ENCODE measurements around the gene TOR4A. TPM values are rescaled to one million over a fixed set of nuclear protein-coding genes. Genes with fewer than 3 reads are reported as not detected.

TOR4A gene
- total RNA-seq, 1 experiment from 2014 or later, result 37.1 TPM

DNA sequence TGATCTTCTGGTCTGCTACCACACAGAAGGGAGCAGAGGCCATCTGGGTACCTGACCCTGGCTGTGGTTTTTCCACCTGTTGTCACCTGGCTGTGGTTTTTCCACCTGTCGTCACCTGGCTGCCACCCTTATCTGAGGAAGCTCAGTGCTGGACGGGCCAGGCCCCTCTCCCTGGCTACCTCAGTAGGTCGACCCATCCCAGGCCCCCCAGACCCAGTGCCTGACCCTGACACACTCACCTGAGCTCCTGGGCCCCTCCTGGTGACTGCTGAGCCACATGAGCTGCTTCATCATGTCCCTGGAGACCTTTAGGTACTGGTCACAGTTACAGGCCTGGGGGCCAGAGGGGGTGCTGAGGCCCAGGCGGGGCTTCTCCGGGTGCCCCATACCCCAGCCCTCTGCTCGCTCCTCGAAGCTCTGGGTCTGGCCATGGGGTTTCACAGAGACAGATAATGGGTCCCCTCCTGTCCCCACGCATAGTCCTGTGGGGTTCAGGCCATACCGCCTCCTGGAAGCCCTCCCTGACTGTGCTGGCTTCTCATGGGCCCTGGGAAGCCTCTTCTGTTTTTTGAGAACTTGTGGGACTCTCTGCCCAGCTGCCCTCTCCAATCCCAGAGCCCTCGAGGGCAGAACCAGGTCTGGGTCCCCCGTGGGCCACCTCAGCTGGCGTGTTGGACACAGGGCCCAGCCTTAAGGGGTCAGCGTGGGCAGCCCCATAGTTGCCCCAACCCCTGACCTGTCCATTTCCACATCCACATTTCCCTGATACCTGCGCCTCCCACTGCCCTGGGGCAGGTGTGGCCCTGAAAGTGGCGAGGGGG is 32.1 kb downstream of the TOR4A start:
- BruUV-seq (replicated peaks), result no TSS peak
- no peaks in the 10 kb centered on the region for H3K9me3 ChIP-seq (ENCODE audit: control insufficient read depth, insufficient read depth, low read depth, low read length)
- no peaks in the 10 kb centered on the region for H3K36me3 ChIP-seq (ENCODE audit: control insufficient read depth, insufficient read depth, low read length)
- TF ChIP-seq, protein P1, sequence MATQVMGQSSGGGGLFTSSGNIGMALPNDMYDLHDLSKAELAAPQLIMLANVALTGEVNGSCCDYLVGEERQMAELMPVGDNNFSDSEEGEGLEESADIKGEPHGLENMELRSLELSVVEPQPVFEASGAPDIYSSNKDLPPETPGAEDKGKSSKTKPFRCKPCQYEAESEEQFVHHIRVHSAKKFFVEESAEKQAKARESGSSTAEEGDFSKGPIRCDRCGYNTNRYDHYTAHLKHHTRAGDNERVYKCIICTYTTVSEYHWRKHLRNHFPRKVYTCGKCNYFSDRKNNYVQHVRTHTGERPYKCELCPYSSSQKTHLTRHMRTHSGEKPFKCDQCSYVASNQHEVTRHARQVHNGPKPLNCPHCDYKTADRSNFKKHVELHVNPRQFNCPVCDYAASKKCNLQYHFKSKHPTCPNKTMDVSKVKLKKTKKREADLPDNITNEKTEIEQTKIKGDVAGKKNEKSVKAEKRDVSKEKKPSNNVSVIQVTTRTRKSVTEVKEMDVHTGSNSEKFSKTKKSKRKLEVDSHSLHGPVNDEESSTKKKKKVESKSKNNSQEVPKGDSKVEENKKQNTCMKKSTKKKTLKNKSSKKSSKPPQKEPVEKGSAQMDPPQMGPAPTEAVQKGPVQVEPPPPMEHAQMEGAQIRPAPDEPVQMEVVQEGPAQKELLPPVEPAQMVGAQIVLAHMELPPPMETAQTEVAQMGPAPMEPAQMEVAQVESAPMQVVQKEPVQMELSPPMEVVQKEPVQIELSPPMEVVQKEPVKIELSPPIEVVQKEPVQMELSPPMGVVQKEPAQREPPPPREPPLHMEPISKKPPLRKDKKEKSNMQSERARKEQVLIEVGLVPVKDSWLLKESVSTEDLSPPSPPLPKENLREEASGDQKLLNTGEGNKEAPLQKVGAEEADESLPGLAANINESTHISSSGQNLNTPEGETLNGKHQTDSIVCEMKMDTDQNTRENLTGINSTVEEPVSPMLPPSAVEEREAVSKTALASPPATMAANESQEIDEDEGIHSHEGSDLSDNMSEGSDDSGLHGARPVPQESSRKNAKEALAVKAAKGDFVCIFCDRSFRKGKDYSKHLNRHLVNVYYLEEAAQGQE (IDR thresholded peaks at IDR 0.05; ENCODE audit: insufficient read depth in 1 of 2, low read depth in 2 of 2, low read length in 1 of 2), result no peak
- no peak for TF ChIP-seq POLR2AphosphoS5 (IDR thresholded peaks at IDR 0.05; ENCODE audit: low read depth, low read length)
- no peak for TF ChIP-seq SIN3A (IDR thresholded peaks at IDR 0.05; ENCODE audit: borderline replicate concordance, insufficient read depth, low read depth, low read length)
- TF ChIP-seq, protein P2, sequence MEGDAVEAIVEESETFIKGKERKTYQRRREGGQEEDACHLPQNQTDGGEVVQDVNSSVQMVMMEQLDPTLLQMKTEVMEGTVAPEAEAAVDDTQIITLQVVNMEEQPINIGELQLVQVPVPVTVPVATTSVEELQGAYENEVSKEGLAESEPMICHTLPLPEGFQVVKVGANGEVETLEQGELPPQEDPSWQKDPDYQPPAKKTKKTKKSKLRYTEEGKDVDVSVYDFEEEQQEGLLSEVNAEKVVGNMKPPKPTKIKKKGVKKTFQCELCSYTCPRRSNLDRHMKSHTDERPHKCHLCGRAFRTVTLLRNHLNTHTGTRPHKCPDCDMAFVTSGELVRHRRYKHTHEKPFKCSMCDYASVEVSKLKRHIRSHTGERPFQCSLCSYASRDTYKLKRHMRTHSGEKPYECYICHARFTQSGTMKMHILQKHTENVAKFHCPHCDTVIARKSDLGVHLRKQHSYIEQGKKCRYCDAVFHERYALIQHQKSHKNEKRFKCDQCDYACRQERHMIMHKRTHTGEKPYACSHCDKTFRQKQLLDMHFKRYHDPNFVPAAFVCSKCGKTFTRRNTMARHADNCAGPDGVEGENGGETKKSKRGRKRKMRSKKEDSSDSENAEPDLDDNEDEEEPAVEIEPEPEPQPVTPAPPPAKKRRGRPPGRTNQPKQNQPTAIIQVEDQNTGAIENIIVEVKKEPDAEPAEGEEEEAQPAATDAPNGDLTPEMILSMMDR (IDR thresholded peaks at IDR 0.05), result no peak
- no peak for TF ChIP-seq TCF7L2 (IDR thresholded peaks at IDR 0.05; ENCODE audit: low read depth, low read length)
- H3K4me3 ChIP-seq (ENCODE audit: low read depth in 2 of 2, low read length in 2 of 2), result no peak overlapping the region
- H3K27me3 ChIP-seq (ENCODE audit: control insufficient read depth, insufficient read depth, low read length), result no peaks in the 10 kb centered on the region
- POLR2A ChIA-PET, result no interaction called here
- CTCF ChIA-PET, result interaction anchor here (0.5 kb wide), 1 partner anchor 18 kb away, joined by 8 read pairs; no protein-coding TSS in a partner anchor
- in situ Hi-C loops (cut with HindIII; ENCODE audit: low pct_unique_long_range_greater_than_20kb, low sequenced_read_pairs) (no loop called here), intact Hi-C loops (cut with micrococcal nuclease; ENCODE audit: unreplicated experiment) (no loop called here)
- H3K27ac ChIP-seq (ENCODE audit: low read length), result no peak overlapping the region
- ATAC-seq, result no peak
- peaks cover 22% of the 10 kb centered on the region for H3K4me1 ChIP-seq (ENCODE audit: control insufficient read depth, insufficient read depth, low read length)
- no peak for DNase-seq (ENCODE audit: low read depth, low spot score)

DNA sequence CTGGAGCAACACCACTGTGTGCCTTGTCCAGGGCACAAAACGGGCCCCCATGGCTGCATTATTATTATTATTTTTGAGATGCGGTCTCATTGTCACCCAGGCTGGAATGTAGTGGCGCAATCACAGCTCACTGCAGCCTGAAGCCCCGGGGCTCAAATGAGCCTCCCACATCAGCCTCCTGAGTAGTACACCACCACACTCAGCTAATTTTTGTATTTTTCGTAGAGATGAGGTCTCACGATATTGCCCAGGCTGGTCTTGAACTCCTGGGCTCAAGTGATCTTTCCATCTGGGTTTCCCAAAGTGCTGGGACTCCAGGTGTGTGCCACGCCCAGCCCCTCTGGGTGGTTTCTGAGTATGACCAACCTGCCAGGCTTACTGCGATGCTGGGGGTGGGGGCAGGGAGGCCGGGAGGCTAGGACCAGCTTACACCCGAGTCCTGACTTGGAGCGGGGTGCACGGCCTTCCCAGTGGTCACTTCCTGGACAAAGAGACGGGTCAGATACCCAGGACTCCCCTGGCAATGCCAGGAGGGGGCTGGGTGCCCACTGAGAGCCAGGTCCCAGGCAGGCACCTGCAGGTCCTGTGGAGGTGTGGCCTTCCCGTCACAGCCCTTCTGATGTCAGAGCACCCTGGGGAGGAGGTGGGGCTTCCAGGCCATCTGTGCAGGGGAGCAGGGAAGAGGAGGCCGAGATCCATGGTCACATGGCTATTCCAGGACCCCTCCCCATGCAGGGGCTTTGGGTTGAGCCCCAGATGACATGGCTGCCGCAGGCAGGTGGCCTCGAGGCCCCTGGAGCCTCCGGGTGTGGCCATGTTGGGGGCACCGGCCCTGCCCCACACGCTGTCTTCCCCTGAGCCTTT is 32.9 kb downstream of the TOR4A start:
- Histone ChIP-seq H3K27ac (ENCODE audit: low read length) (no peak overlapping the region), H3K4me1 (ENCODE audit: control insufficient read depth, insufficient read depth, low read length) (peaks cover 14% of the 10 kb centered on the region), H3K27me3 (ENCODE audit: control insufficient read depth, insufficient read depth, low read length) (no peaks in the 10 kb centered on the region), H3K9me3 (ENCODE audit: control insufficient read depth, insufficient read depth, low read depth, low read length) (no peaks in the 10 kb centered on the region), H3K4me3 (ENCODE audit: low read depth in 2 of 2, low read length in 2 of 2) (no peak overlapping the region), H3K36me3 (ENCODE audit: control insufficient read depth, insufficient read depth, low read length) (no peaks in the 10 kb centered on the region)
- ChIA-PET CTCF (no interaction called here), POLR2A (no interaction called here)
- TF ChIP-seq POLR2AphosphoS5 (IDR thresholded peaks at IDR 0.05; ENCODE audit: low read depth, low read length) (no peak), SIN3A (IDR thresholded peaks at IDR 0.05; ENCODE audit: borderline replicate concordance, insufficient read depth, low read depth, low read length) (no peak)
- TF ChIP-seq, protein P1 (IDR thresholded peaks at IDR 0.05; ENCODE audit: insufficient read depth in 1 of 2, low read depth in 2 of 2, low read length in 1 of 2), result no peak
- TF ChIP-seq, protein P2 (IDR thresholded peaks at IDR 0.05), result no peak
- intact Hi-C loops (cut with micrococcal nuclease; ENCODE audit: unreplicated experiment), result no loop called here
- in situ Hi-C loops (cut with HindIII; ENCODE audit: low pct_unique_long_range_greater_than_20kb, low sequenced_read_pairs), result no loop called here
- no peak for ATAC-seq
- no peak for DNase-seq (ENCODE audit: low read depth, low spot score)
- no TSS peak for BruUV-seq (replicated peaks)
